Measurements from ENCODE around the gene RNF224.

RNF224 gene

GRCh38 chr9:137188086-137188489 is 39.2 kb upstream of the RNF224 start:
- TF ChIP-seq CTCF (IDR thresholded peaks at IDR 0.05; ENCODE audit: insufficient read depth, low read depth, low read length, missing control alignments), result no peak
- peak overlapping the region; percentile 94 for H3K4me3 ChIP-seq (ENCODE audit: low read length)
- DNase-seq (ENCODE audit: low read depth), result no peak

GRCh38 chr9:137188490-137189296 is 38.6 kb upstream of the RNF224 start, which contains the start of the genes ANAPC2 and SSNA1:
TSS of gene ANAPC2 (minus strand) at chr9:137188560. CDS start at chr9:137188532, 28 bp downstream.
TSS of gene SSNA1 (plus strand) at chr9:137188676. CDS start at chr9:137188727, 51 bp downstream.
- H3K4me3 ChIP-seq (ENCODE audit: low read length), result peak within 1 kb of the TSS; percentile 94
- peak; percentile 57 for TF ChIP-seq CTCF (IDR thresholded peaks at IDR 0.05; ENCODE audit: insufficient read depth, low read depth, low read length, missing control alignments)
- DNase-seq (ENCODE audit: low read depth), result peak; percentile 93

- H3K4me3 ChIP-seq (ENCODE audit: low read length), result peak overlapping the region; percentile 94
- no peak for TF ChIP-seq CTCF (IDR thresholded peaks at IDR 0.05; ENCODE audit: insufficient read depth, low read depth, low read length, missing control alignments)
- DNase-seq (ENCODE audit: low read depth), result no peak
Observed at GRCh38 chr9:137189297-137190295, 37.7 kb upstream of the RNF224 start.

GRCh38 chr9:137190315-137190856 is 36.9 kb upstream of the RNF224 start:
- peak; percentile 41 for TF ChIP-seq CTCF (IDR thresholded peaks at IDR 0.05; ENCODE audit: insufficient read depth, low read depth, low read length, missing control alignments)
- DNase-seq (ENCODE audit: low read depth), result peak; percentile 27
- H3K4me3 ChIP-seq (ENCODE audit: low read length), result no peak overlapping the region

- DNase-seq (ENCODE audit: low read depth), result no peak
- H3K4me3 ChIP-seq (ENCODE audit: low read length), result no peak overlapping the region
- TF ChIP-seq CTCF (IDR thresholded peaks at IDR 0.05; ENCODE audit: insufficient read depth, low read depth, low read length, missing control alignments), result no peak
Observed at GRCh38 chr9:137191245-137191644, 36.1 kb upstream of the RNF224 start.

GRCh38 chr9:137191691-137192447 is 35.4 kb upstream of the RNF224 start:
- H3K4me3 ChIP-seq (ENCODE audit: low read length), result no peak overlapping the region
- DNase-seq (ENCODE audit: low read depth), result no peak
- TF ChIP-seq CTCF (IDR thresholded peaks at IDR 0.05; ENCODE audit: insufficient read depth, low read depth, low read length, missing control alignments), result no peak

All from epithelial cell of esophagus (primary cell).